MCF 10A (cell line): ENCODE measurements around the gene MRPL33. TPM values are rescaled to one million over a fixed set of nuclear protein-coding genes. Genes with fewer than 3 reads are reported as not detected.

Source experiments
- BruUV-seq: library from RNA; stranded (reverse); fragments of 400-500 nt; replicated peaks from 2 replicates; lab custom pipeline; 2021; lab: Mats Ljungman, UMichigan
- CTCF ChIA-PET: fragments of 300-600 bp; sonication (Branson Sonifier 250); formaldehyde crosslinking; extraction: SDS; loops from one replicate; lab custom pipeline; 2021; ENCODE audit warnings: antibody characterized with exemption, inconsistent platforms; lab: Yijun Ruan, JAX
- POLR2A ChIA-PET: fragments of 300-600, 350-650 bp; sonication (Branson Sonifier 250); formaldehyde crosslinking; extraction: SDS; loops from one replicate; lab custom pipeline; 2020; ENCODE audit warnings: antibody characterized with exemption, inconsistent platforms; lab: Yijun Ruan, JAX
- DNase-seq: peaks from one replicate; pipeline ENCODE4 v3.0.0-alpha.2; 2018; ENCODE audit not compliant: unreplicated experiment
- H3K27ac Mint-ChIP-seq: one replicate; pipeline ENCODE4 v1.8.0; 2022; ENCODE audit warnings: mild to moderate bottlenecking, low read depth, mixed read lengths; ENCODE audit not compliant: unreplicated experiment
- H3K27me3 Mint-ChIP-seq: one replicate; pipeline ENCODE4 v1.8.0; 2022; ENCODE audit warnings: mixed read lengths; ENCODE audit not compliant: insufficient read depth, unreplicated experiment
- H3K36me3 Mint-ChIP-seq: one replicate; pipeline ENCODE4 v1.8.0; 2022; ENCODE audit warnings: mild to moderate bottlenecking, moderate library complexity, mixed read lengths; ENCODE audit not compliant: insufficient read depth, unreplicated experiment
- H3K4me1 Mint-ChIP-seq: one replicate; pipeline ENCODE4 v1.8.0; 2022; ENCODE audit warnings: mixed read lengths; ENCODE audit not compliant: insufficient read depth, unreplicated experiment
- H3K4me3 Mint-ChIP-seq: one replicate; pipeline ENCODE4 v1.8.0; 2022; ENCODE audit warnings: mild to moderate bottlenecking, moderate library complexity, mixed read lengths; ENCODE audit not compliant: unreplicated experiment
- H3K9me3 Mint-ChIP-seq: one replicate; pipeline ENCODE4 v1.8.0; 2022; ENCODE audit warnings: mixed read lengths; ENCODE audit not compliant: unreplicated experiment
- intact Hi-C: fragments of 100-400 bp; cut with micrococcal nuclease; formaldehyde crosslinking; loops from 2 replicates; pipeline ENCODE4 v1.14.1; 2022
- total RNA-seq: library from RNA; stranded (reverse); gene quantifications from 2 replicates; pipeline ENCODE4 v1.2.3, GENCODE V29; 2022
- TF ChIP-seq, protein P1 (sequence below): fragments of 200-600 bp; IDR thresholded peaks from one replicate; pipeline ENCODE4 v1.8.0; 2022; ENCODE audit warnings: antibody characterized with exemption, mild to moderate bottlenecking; ENCODE audit not compliant: unreplicated experiment

MRPL33 gene
- total RNA-seq, 1 experiment from 2014 or later: 233 TPM

- Mint-ChIP-seq H3K27me3 (no peaks in the 10 kb centered on the region), H3K9me3 (no peaks in the 10 kb centered on the region), H3K4me1 (peaks cover 59% of the 10 kb centered on the region), H3K36me3 (no peaks in the 10 kb centered on the region), H3K27ac (peak overlapping the region; percentile 68), H3K4me3 (no peak overlapping the region)
- no TSS peak for BruUV-seq
- TF ChIP-seq, protein P1, sequence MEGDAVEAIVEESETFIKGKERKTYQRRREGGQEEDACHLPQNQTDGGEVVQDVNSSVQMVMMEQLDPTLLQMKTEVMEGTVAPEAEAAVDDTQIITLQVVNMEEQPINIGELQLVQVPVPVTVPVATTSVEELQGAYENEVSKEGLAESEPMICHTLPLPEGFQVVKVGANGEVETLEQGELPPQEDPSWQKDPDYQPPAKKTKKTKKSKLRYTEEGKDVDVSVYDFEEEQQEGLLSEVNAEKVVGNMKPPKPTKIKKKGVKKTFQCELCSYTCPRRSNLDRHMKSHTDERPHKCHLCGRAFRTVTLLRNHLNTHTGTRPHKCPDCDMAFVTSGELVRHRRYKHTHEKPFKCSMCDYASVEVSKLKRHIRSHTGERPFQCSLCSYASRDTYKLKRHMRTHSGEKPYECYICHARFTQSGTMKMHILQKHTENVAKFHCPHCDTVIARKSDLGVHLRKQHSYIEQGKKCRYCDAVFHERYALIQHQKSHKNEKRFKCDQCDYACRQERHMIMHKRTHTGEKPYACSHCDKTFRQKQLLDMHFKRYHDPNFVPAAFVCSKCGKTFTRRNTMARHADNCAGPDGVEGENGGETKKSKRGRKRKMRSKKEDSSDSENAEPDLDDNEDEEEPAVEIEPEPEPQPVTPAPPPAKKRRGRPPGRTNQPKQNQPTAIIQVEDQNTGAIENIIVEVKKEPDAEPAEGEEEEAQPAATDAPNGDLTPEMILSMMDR: no peak
- intact Hi-C loops: loop anchor here (1.0 to 2.0 kb wide), 6 partner anchors 11 to 593 kb away; partner anchors contain the start of genes BABAM2, FOSL2 and RBKS
- DNase-seq: peak; percentile 98
- CTCF ChIA-PET: interaction anchor here (1.0 kb wide), 1 partner anchor 95 kb away, joined by 3 read pairs; no protein-coding TSS in a partner anchor
- POLR2A ChIA-PET: interaction anchor here (0.6 to 3.0 kb wide), 21 partner anchors 11 to 837 kb away, joined by 3 to 27 read pairs (median 4); partner anchors contain the start of genes BABAM2, FOSL2, MRPL33 and RBKS
Measured at GRCh38 chr2:27798948-27799645, 27.6 kb downstream of the MRPL33 start.

- intact Hi-C loops: loop anchor here (1.0 to 2.0 kb wide), 6 partner anchors 11 to 593 kb away; partner anchors contain the start of genes BABAM2, FOSL2 and RBKS
- Mint-ChIP-seq H3K36me3 (no peaks in the 10 kb centered on the region), H3K27ac (peak overlapping the region; percentile 68), H3K27me3 (no peaks in the 10 kb centered on the region), H3K4me3 (no peak overlapping the region), H3K4me1 (peaks cover 63% of the 10 kb centered on the region), H3K9me3 (no peaks in the 10 kb centered on the region)
- TF ChIP-seq, protein P1: no peak
- BruUV-seq: TSS peak; percentile 97
- POLR2A ChIA-PET: interaction anchor here (0.6 to 3.0 kb wide), 15 partner anchors 10 to 837 kb away, joined by 3 to 27 read pairs (median 4); partner anchors contain the start of genes BABAM2, FOSL2, MRPL33 and RBKS
- DNase-seq: peak; percentile 52
- CTCF ChIA-PET: interaction anchor here (1.0 kb wide), 2 partner anchors 9 to 95 kb away, joined by 3 read pairs; no protein-coding TSS in a partner anchor
Measured at GRCh38 chr2:27799646-27800010, 28.1 kb downstream of the MRPL33 start.

- no peak overlapping the region for H3K4me3 Mint-ChIP-seq
Measured at GRCh38 chr2:27800856-27801255, 29.3 kb downstream of the MRPL33 start.

DNA sequence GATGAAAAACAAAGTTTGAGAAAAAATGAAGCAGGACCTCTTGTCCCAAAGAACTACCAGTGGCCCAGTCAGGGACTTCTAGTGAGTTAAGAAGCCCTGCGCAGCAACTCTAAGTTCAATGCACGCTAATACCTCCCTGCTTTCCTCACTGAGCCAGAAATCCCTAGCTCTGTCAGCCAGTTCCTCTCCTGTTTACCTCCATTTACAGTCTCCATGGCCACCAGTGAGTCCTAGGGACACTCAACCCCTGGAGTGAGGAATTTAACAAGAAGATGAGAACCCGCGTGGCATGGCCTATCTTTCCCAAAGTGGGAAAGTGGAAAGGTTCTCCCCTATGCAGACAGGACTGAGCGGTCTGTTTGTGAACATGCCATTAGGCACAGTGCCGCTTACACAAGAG, 31.0 kb downstream of the MRPL33 start:
- Mint-ChIP-seq H3K4me3 (no peak overlapping the region), H3K27ac (no peak overlapping the region), H3K36me3 (no peaks in the 10 kb centered on the region), H3K9me3 (no peaks in the 10 kb centered on the region), H3K4me1 (peaks cover 44% of the 10 kb centered on the region), H3K27me3 (no peaks in the 10 kb centered on the region)
- BruUV-seq: no TSS peak
- TF ChIP-seq, protein P1: no peak
- intact Hi-C loops: no loop called here
- POLR2A ChIA-PET: no interaction called here
- no peak for DNase-seq
- CTCF ChIA-PET: no interaction called here

More at GRCh38 chr2:27800856-27801255, 29.3 kb downstream of the MRPL33 start:
- H3K36me3 Mint-ChIP-seq: no peaks in the 10 kb centered on the region
- H3K9me3 Mint-ChIP-seq: no peaks in the 10 kb centered on the region
- DNase-seq: no peak
- ChIA-PET POLR2A (interaction anchor here (3.0 kb wide), 1 partner anchor 9 kb away, joined by 27 read pairs; no protein-coding TSS in a partner anchor), CTCF (interaction anchor here (1.0 kb wide), 1 partner anchor 10 kb away, joined by 3 read pairs; no protein-coding TSS in a partner anchor)
- intact Hi-C loops: no loop called here
- H3K4me1 Mint-ChIP-seq: peaks cover 54% of the 10 kb centered on the region
- peak overlapping the region; percentile 68 for H3K27ac Mint-ChIP-seq
- no peaks in the 10 kb centered on the region for H3K27me3 Mint-ChIP-seq
- TF ChIP-seq, protein P1: no peak
- no TSS peak for BruUV-seq
